ENCODE measurements around the gene RUFY3.
"Not testable (repeated sequence)": the region's sequence is repeated elsewhere in the genome, so short reads cannot be mapped to it uniquely, and the experiment has no call there.

Gene RUFY3

DNA sequence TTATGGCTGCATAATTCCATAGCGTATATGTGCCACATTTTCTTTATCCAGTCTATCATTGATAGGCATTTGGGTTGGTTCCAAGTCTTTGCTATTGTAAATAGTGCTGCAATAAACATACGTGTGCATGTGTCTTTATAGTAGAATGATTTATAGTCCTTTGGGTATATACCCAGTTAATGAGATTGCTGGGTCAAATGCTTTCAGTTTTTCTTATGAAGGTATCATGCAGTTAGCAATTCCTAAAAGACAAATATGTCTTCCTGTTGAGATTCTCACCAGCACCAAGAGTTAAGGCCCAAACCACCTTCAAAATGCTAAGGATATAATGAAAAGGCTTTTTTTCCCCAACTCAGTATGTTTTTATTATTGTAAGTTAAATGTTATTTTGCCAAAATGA is 19.2 kb upstream of the RUFY3 start:
- not testable (repeated sequence) for H3K4me1 ChIP-seq (ENCODE audit: control insufficient read depth in 2 of 2, insufficient read depth in 1 of 2, low read depth in 1 of 2, low read length in 2 of 2); H3K79me1 ChIP-seq (ENCODE audit: low read depth, low read length); H3K4me3 ChIP-seq (ENCODE audit: low read length in 2 of 2); H4K8ac ChIP-seq (ENCODE audit: low read depth, low read length); H2BK12ac ChIP-seq (ENCODE audit: low read length); H3K27ac ChIP-seq (replicated peaks; ENCODE audit: low read length); H3K27me3 ChIP-seq (ENCODE audit: control insufficient read depth in 3 of 3, insufficient read depth in 3 of 3, low read depth in 1 of 3, low read length in 3 of 3); H2BK5ac ChIP-seq (ENCODE audit: low read length); H3K23ac ChIP-seq (ENCODE audit: low read depth, low read length, poor library complexity); H3K18ac ChIP-seq (ENCODE audit: low read length); H3K4me2 ChIP-seq (ENCODE audit: insufficient read depth, low read length, poor library complexity, severe bottlenecking); H2BK120ac ChIP-seq (ENCODE audit: low read depth, low read length); H3K4ac ChIP-seq (ENCODE audit: low read length); H3K36me3 ChIP-seq (replicated peaks in 1 of 2; ENCODE audit: control insufficient read depth in 2 of 2, insufficient read depth in 2 of 2, low read length in 2 of 2); H4K91ac ChIP-seq (ENCODE audit: low read depth, low read length, poor library complexity); H3K9ac ChIP-seq (ENCODE audit: low read depth, low read length, poor library complexity); DNase-seq (ENCODE audit: low spot score); H2AFZ ChIP-seq (ENCODE audit: low read length); H3K9me3 ChIP-seq (replicated peaks in 1 of 2; ENCODE audit: control insufficient read depth in 2 of 2, insufficient read depth in 1 of 2, low read depth in 1 of 2, low read length in 2 of 2); H2BK15ac ChIP-seq (ENCODE audit: low read length); H2AK5ac ChIP-seq (ENCODE audit: low read depth, low read length); H3K14ac ChIP-seq (ENCODE audit: low read length)
- WGBS, 2 donors (ENCODE audit: extremely low coverage in 2 of 2, insufficient read length in 2 of 2, insufficient replicate concordance in 1 of 2) = no CpG with 5 or more reads among the region's 2 CpGs

GRCh38 chr4:70703619-70704214 is 18.0 kb upstream of the RUFY3 start:
- Histone ChIP-seq H3K79me1 (ENCODE audit: low read depth, low read length) (no peaks in the 10 kb centered on the region), H3K4me1 (ENCODE audit: control insufficient read depth in 2 of 2, insufficient read depth in 1 of 2, low read depth in 1 of 2, low read length in 2 of 2) (peaks cover 2 to 9% of the 10 kb centered on the region in 2 donors), H3K36me3 (replicated peaks in 1 of 2; ENCODE audit: control insufficient read depth in 2 of 2, insufficient read depth in 2 of 2, low read length in 2 of 2) (peaks cover 0 to 2% of the 10 kb centered on the region in 2 donors), H3K14ac (ENCODE audit: low read length) (no peak overlapping the region), H2BK120ac (ENCODE audit: low read depth, low read length) (no peak overlapping the region), H3K23ac (ENCODE audit: low read depth, low read length, poor library complexity) (no peak overlapping the region), H2BK12ac (ENCODE audit: low read length) (no peak overlapping the region), H2BK15ac (ENCODE audit: low read length) (no peak overlapping the region), H2BK5ac (ENCODE audit: low read length) (no peak overlapping the region), H3K27me3 (ENCODE audit: control insufficient read depth in 3 of 3, insufficient read depth in 3 of 3, low read depth in 1 of 3, low read length in 3 of 3) (no peaks in the 10 kb centered on the region), H3K4me3 (ENCODE audit: low read length in 2 of 2) (peak overlapping the region; percentile 90 to 96), H4K91ac (ENCODE audit: low read depth, low read length, poor library complexity) (no peak overlapping the region), H3K18ac (ENCODE audit: low read length) (no peak overlapping the region), H3K4ac (ENCODE audit: low read length) (no peak overlapping the region), H3K9me3 (replicated peaks in 1 of 2; ENCODE audit: control insufficient read depth in 2 of 2, insufficient read depth in 1 of 2, low read depth in 1 of 2, low read length in 2 of 2) (no peaks in the 10 kb centered on the region), H2AFZ (ENCODE audit: low read length) (peak overlapping the region; percentile 95), H2AK5ac (ENCODE audit: low read depth, low read length) (no peak overlapping the region), H3K27ac (replicated peaks; ENCODE audit: low read length) (peak overlapping the region; percentile 67), H3K4me2 (ENCODE audit: insufficient read depth, low read length, poor library complexity, severe bottlenecking) (peak overlapping the region; percentile 61), H4K8ac (ENCODE audit: low read depth, low read length) (no peak overlapping the region), H3K9ac (ENCODE audit: low read depth, low read length, poor library complexity) (no peak overlapping the region)
- peak; percentile 21 for DNase-seq (ENCODE audit: low spot score)
- WGBS, 2 donors (ENCODE audit: extremely low coverage in 2 of 2, insufficient read length in 2 of 2, insufficient replicate concordance in 1 of 2) = no CpG with 5 or more reads among the region's 11 CpGs

GRCh38 chr4:70704215-70704930 is 17.4 kb upstream of the RUFY3 start:
- no peaks in the 10 kb centered on the region for H3K9me3 ChIP-seq (replicated peaks in 1 of 2; ENCODE audit: control insufficient read depth in 2 of 2, insufficient read depth in 1 of 2, low read depth in 1 of 2, low read length in 2 of 2)
- no peaks in the 10 kb centered on the region for H3K79me1 ChIP-seq (ENCODE audit: low read depth, low read length)
- peak overlapping the region; percentile 99 for H3K18ac ChIP-seq (ENCODE audit: low read length)
- peaks cover 3 to 14% of the 10 kb centered on the region in 2 donors for H3K4me1 ChIP-seq (ENCODE audit: control insufficient read depth in 2 of 2, insufficient read depth in 1 of 2, low read depth in 1 of 2, low read length in 2 of 2)
- peak overlapping the region; percentile 93 for H2BK5ac ChIP-seq (ENCODE audit: low read length)
- no peak overlapping the region for H4K91ac ChIP-seq (ENCODE audit: low read depth, low read length, poor library complexity)
- peak overlapping the region; percentile 90 to 96 for H3K4me3 ChIP-seq (ENCODE audit: low read length in 2 of 2)
- H2BK12ac ChIP-seq (ENCODE audit: low read length) = peak overlapping the region; percentile 58
- DNase-seq (ENCODE audit: low spot score) = peak; percentile 80
- peak overlapping the region; percentile 98 for H3K23ac ChIP-seq (ENCODE audit: low read depth, low read length, poor library complexity)
- no peaks in the 10 kb centered on the region for H3K27me3 ChIP-seq (ENCODE audit: control insufficient read depth in 3 of 3, insufficient read depth in 3 of 3, low read depth in 1 of 3, low read length in 3 of 3)
- peak overlapping the region; percentile 70 for H2AK5ac ChIP-seq (ENCODE audit: low read depth, low read length)
- no peak overlapping the region for H4K8ac ChIP-seq (ENCODE audit: low read depth, low read length)
- whole genome bisulfite sequencing, 2 donors (ENCODE audit: extremely low coverage in 2 of 2, insufficient read length in 2 of 2, insufficient replicate concordance in 1 of 2) = no CpG with 5 or more reads among the region's 58 CpGs
- H3K9ac ChIP-seq (ENCODE audit: low read depth, low read length, poor library complexity) = peak overlapping the region; percentile 93
- H2BK120ac ChIP-seq (ENCODE audit: low read depth, low read length) = no peak overlapping the region
- no peak overlapping the region for H3K4ac ChIP-seq (ENCODE audit: low read length)
- H3K27ac ChIP-seq (replicated peaks; ENCODE audit: low read length) = peak overlapping the region; percentile 67
- peak overlapping the region; percentile 95 for H2AFZ ChIP-seq (ENCODE audit: low read length)
- no peak overlapping the region for H3K14ac ChIP-seq (ENCODE audit: low read length)
- peak overlapping the region; percentile 94 for H2BK15ac ChIP-seq (ENCODE audit: low read length)
- H3K4me2 ChIP-seq (ENCODE audit: insufficient read depth, low read length, poor library complexity, severe bottlenecking) = peak overlapping the region; percentile 66
- H3K36me3 ChIP-seq (replicated peaks in 1 of 2; ENCODE audit: control insufficient read depth in 2 of 2, insufficient read depth in 2 of 2, low read length in 2 of 2) = peaks cover 0 to 2% of the 10 kb centered on the region in 2 donors

GRCh38 chr4:70704931-70705182 is 16.9 kb upstream of the RUFY3 start:
- peaks cover 0 to 2% of the 10 kb centered on the region in 2 donors for H3K36me3 ChIP-seq (replicated peaks in 1 of 2; ENCODE audit: control insufficient read depth in 2 of 2, insufficient read depth in 2 of 2, low read length in 2 of 2)
- peak overlapping the region; percentile 67 for H3K27ac ChIP-seq (replicated peaks; ENCODE audit: low read length)
- peak overlapping the region; percentile 95 for H2AFZ ChIP-seq (ENCODE audit: low read length)
- peak overlapping the region; percentile 58 for H2BK12ac ChIP-seq (ENCODE audit: low read length)
- H2AK5ac ChIP-seq (ENCODE audit: low read depth, low read length) = peak overlapping the region; percentile 70
- H3K4me2 ChIP-seq (ENCODE audit: insufficient read depth, low read length, poor library complexity, severe bottlenecking) = peak overlapping the region; percentile 66
- WGBS, 2 donors (ENCODE audit: extremely low coverage in 2 of 2, insufficient read length in 2 of 2, insufficient replicate concordance in 1 of 2) = no CpG with 5 or more reads among the region's 39 CpGs
- H3K79me1 ChIP-seq (ENCODE audit: low read depth, low read length) = no peaks in the 10 kb centered on the region
- H3K23ac ChIP-seq (ENCODE audit: low read depth, low read length, poor library complexity) = peak overlapping the region; percentile 98
- no peak overlapping the region for H3K14ac ChIP-seq (ENCODE audit: low read length)
- H3K18ac ChIP-seq (ENCODE audit: low read length) = peak overlapping the region; percentile 99
- peak overlapping the region; percentile 90 to 96 for H3K4me3 ChIP-seq (ENCODE audit: low read length in 2 of 2)
- H4K8ac ChIP-seq (ENCODE audit: low read depth, low read length) = no peak overlapping the region
- H4K91ac ChIP-seq (ENCODE audit: low read depth, low read length, poor library complexity) = peak overlapping the region; percentile 79
- peak overlapping the region; percentile 31 for H2BK120ac ChIP-seq (ENCODE audit: low read depth, low read length)
- H2BK5ac ChIP-seq (ENCODE audit: low read length) = peak overlapping the region; percentile 93
- no peaks in the 10 kb centered on the region for H3K9me3 ChIP-seq (replicated peaks in 1 of 2; ENCODE audit: control insufficient read depth in 2 of 2, insufficient read depth in 1 of 2, low read depth in 1 of 2, low read length in 2 of 2)
- H3K4ac ChIP-seq (ENCODE audit: low read length) = no peak overlapping the region
- no peaks in the 10 kb centered on the region for H3K27me3 ChIP-seq (ENCODE audit: control insufficient read depth in 3 of 3, insufficient read depth in 3 of 3, low read depth in 1 of 3, low read length in 3 of 3)
- no peak for DNase-seq (ENCODE audit: low spot score)
- peak overlapping the region; percentile 94 for H2BK15ac ChIP-seq (ENCODE audit: low read length)
- H3K4me1 ChIP-seq (ENCODE audit: control insufficient read depth in 2 of 2, insufficient read depth in 1 of 2, low read depth in 1 of 2, low read length in 2 of 2) = peaks cover 7 to 14% of the 10 kb centered on the region in 2 donors
- peak overlapping the region; percentile 93 for H3K9ac ChIP-seq (ENCODE audit: low read depth, low read length, poor library complexity)

All from neuronal stem cell (in vitro differentiated cells).